Stromal cell of bone marrow (primary cell): ENCODE measurements around the gene ECD.
A peak's percentile ranks its signal among the peaks of the same experiment; 100 is the strongest.
"Not testable (repeated sequence)": the region's sequence is repeated elsewhere in the genome, so short reads cannot be mapped to it uniquely, and the experiment has no call there.

Experiments
- DNase-seq: peaks from one replicate; pipeline ENCODE4 v3.0.0-alpha.2; 2012; ENCODE audit warnings: low read depth

Gene ECD

DNA sequence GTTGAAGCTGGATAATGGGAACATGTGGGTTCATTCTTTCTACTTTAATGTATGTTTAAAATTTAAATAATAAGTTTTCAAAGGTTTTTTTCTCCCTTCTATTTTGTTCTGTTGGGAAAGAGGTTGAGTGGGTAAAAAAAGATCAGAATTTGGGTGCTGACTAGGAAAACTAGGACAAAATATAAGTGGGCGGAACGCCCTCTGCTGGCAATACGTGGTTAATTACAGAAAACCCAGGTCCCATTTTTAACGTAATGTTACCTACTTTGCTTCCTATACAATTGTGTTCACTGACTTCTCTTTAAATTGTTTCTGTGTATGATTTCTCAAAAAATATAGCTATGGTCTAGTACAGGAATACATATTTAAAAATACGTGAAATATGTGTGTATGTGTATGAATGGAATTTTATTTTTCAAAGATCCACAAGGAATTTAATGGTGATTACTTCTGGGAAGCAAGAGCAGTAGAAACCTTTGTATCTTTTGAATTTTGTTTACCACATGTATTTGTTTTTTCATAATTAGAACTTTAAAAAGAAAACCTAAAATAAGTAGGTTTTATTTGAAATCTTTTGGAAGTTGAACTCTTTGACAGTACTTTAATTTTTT lies 8.7 kb downstream of the ECD start:
- DNase-seq = no peak

DNA sequence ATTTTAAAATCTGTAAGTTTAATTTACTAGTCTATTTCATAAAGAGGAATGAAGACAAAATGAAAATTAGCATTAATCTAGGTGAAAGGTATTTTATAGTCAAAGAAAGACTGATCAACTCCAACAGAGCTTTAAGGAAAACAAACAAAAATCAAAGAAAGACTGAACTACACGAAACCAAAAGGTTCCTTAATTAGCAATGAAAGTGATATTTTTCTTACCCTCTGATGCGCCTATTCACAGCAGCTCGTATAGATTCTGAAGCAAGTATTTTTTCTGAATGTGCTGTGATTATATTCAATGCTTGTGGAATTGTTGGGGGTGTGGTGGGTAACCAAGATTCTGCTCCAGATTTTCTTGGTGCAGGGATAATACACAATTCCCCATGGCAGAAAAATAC lies 11.8 kb downstream of the ECD start:
- no peak for DNase-seq

DNA sequence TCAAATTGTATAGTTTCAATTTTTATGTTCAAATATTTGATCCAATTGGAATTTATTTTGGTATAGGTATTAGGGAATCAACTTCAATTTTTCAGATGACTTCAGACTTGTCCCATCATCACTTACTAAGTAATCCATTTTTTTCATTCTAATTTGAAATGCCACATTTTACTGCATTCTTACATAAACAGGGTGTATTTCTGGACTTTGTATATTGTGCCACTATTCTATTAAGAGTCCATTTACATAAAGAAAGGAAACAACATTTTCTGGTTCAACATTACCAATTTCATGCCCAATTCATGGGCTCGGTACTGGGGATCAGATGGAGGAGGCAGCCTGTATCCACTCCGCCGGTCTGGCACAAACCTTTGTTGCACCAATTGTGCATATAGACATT lies 15.8 kb downstream of the ECD start:
- DNase-seq = no peak

DNA sequence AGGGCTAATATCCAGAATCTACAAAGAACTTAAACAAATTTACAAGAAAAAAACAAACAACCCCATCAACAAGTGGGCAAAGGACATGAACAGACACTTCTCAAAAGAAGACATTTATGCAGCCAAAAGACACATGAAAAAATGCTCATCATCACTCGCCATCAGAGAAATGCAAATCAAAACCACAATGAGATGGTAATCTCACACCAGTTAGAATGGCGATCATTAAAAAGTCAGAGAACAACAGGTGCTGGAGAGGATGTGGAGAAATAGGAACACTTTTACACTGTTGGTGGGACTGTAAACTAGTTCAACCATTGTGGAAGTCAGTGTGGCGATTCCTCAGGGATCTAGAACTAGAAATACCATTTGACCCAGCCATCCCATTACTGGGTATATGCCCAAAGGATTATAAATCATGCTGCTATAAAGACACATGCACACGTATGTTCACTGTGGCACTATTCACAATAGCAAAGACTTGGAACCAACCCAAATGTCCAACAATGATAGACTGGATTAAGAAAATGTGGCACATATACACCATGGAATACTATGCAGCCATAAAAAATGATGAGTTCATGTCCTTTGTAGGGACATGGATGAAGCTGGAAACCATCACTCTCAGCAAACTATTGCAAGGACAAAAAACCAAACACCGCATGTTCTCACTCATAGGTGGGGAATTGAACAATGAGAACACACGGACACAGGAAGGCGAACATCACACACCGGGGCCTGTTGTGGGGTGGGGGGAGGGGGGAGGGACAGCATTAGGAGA lies 17.0 kb downstream of the ECD start:
- not testable (repeated sequence) for DNase-seq

DNA sequence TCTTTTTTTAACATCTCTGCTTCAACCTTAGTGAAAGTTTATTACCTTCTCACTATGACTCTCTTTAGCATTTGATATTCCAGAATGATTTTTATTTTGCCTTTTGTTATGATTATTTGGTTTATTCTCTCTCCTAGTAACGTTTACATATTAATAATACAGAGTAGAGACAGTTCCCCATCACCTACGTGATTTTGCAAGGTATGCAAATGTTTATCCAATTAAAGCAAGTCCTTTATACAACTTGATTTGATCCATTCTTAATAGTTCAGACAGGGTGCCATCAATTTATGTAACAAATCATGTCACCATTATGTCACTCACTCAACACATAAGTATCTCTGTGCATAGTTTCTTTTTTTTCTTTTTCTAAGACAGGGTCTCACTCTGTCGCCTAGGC lies 26.2 kb downstream of the ECD start:
- DNase-seq = no peak

DNA sequence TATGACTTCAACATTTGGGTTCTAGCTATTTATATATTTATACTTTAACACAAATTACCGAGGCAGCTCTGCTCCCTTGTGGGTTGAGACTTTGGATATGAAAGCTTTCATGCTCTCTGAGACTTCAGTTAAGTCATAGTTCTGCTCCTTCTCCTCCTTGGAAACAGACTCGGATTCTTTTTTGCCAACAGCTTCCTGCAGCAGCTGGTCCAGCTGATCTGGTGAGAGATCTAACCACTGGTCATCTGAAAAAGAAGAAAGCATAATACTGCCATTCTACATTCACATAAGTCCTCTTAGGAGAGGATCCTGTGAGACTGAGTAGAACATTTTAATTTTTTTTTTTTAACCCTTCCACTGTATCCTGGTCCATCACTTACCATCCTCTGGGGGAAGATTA lies 28.6 kb downstream of the ECD start:
- no peak for DNase-seq

DNA sequence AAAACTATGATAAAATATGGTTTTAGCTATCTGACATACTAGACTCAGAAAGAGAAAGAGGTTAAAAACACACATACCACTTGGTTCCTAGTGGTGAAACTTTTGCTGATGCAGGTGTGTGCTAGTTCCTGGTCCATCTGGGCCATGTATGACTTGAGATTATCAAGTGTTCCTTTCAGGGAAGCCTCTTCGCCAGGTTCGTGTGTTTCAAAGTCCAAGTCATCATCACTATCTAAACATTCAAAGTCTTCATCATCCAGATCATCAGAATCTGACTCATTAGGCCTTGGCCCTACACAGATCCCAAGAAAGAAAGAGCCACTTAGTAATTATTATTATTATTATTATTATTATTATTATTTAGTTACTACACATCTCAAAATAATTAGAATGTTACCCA lies 31.2 kb downstream of the ECD start:
- DNase-seq = no peak

DNA sequence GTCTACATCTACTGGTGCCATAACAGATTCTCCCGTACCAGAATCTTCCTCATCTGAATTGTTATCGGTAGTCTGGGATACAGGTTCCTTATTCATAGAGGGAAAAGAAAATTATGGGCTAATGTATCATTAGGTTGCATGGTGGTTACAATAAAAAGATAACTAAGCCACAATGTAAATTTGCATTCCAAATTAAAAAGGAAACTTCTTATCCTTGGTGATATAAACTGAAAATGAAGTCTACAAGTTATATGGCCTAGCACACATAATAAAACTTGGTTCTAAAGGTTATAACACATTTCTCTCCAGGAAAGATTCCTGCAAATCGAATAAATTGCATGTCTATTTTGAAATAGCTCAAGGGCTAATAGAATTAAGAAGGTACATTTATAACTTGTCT lies 33.1 kb downstream of the ECD start:
- DNase-seq = no peak

DNA sequence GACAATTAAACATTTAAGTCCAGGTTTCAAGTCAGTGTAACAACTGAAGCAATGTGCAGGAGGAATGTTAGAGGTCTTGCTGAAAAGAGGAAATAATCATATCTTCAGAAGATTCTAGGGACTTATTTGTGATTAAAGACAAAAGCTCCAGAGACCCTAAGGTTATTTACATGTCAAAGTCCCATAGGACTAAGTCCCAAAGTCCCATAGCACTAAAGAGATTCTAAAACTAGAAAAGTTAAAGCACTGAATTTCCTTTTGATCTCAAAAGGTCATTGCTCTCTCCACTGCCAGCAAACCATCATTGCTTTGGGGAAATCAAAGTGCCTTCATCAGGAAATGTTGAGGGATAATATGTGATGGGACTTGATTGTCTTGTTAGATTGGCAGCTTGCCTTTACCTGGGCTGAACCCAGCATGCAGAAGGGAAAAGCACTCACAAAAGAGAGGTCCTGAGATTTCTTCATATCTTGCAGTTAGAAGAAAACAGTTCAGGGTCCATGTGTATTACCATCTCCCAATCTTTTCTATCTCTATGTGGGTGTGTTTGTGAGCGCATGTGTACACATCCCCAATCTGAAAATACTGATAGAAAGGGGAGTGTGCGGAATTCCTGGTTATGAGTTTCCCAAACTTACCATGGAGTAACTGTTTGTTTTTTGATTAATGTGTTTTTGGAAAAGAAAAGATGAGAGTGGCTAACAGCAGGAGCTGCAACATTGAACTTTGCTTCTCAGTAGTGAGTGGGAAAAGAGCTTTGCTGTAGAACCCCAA lies 35.7 kb downstream of the ECD start:
- no peak for DNase-seq

DNA sequence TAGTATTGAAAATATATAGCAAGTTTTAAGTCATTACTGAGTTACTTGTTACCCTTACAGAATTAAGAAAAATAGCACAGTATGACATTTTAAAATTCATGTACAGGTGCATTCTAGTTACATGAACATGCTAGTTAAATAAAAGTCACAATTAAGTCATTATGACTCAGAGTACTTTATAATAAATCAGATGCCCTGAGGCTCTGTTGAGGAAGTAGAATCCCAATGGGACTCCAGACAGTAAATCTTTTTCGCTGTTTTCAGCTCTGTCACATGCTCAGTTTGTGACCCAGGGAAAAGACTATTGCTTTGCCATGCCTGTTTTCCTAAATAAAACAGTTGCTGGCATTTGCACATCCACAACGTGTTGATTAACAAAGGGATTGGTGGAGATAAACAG lies 36.5 kb downstream of the ECD start:
- DNase-seq = no peak

DNA sequence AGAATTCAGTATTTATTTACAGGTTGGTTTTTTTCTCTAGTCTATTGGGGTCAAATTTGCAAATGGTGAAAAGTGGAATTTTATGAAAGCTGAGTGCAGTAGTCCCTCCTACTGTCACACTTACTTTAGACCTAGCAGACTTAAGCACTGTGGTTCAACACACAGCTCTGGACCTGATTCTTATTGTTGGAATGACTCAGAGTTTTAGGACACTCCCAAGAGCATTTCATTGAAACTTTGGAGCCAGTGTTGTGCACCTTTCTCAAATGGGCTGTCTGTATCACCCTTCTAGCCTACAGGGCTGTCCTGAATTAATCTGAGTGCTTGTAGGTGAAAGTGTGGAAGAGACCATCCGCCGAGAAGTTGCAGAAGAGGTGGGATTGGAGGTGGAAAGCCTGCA lies 41.5 kb downstream of the ECD start:
- DNase-seq = no peak

DNA sequence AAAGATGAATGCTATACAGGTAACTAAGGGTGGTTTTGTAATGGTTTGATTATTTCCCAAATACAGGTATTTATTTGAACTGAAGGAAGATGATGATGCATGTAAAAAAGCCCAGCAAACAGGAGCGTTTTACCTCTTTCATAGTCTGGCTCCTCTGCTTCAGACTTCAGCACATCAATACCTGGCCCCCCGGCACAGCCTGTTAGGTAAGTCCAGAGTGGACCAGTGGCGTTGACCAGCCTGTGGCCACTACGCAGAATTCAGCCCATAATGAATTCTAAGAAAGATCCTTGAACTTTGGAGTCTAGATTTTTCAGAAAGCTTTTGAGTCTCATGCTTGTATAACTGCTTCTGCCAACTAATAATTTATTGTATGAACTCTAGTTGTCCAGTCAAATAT lies 47.9 kb downstream of the ECD start:
- DNase-seq = no peak

DNA sequence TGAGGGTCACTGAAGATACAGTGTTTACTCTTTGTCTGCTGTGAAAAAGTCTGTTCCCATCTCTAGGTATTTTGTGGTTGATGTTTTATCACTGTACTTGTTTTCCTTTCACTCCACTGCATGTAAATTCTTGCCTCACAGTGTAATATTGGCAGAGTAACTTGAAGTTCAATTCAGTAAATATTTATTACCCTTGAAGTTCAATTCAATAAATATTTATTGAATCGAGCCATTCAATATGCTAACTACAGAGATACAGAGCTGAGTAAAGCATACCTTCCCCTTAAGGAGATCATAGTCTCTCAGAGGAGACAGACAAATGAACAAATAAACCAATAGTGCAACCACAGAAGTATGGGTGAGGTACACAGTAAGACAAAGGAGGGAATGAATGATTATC lies 48.4 kb downstream of the ECD start:
- no peak for DNase-seq

DNA sequence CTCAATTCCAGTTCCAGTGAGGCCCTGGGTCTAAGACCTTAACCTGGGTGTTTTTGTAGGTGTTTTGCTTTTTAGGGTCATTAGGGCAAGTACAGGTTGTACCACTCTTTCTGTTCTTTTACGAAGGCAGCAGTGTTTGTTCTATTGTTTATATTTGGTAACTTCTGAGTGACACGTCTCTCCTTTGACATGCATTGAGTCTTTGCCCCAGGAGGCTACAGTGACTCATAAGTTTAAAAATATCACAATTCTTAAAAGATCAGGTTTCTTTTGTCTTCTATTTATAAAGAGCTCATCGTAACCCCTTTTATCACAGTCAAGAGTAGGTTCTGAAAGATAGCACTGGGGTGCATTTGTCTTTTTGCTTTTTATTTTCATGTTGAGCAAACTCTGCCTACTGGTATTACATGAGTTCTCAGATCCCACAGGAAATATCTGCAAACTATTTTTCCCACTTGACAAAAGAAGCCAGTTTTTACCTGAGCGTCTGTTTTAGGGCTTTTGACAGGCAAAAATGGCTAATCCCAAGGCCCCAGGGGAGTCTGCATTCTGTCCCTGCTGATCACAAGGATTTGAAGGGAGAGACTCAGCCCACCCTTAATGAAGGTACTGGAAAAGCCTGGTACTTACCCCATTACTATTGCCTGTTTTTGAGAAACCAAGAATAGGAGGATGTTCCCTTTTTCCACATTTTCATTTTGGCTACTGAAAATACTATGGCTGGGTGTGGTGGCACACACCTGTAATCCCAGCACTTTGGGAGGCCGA lies 49.6 kb downstream of the ECD start:
- peak; percentile 44 for DNase-seq

DNA sequence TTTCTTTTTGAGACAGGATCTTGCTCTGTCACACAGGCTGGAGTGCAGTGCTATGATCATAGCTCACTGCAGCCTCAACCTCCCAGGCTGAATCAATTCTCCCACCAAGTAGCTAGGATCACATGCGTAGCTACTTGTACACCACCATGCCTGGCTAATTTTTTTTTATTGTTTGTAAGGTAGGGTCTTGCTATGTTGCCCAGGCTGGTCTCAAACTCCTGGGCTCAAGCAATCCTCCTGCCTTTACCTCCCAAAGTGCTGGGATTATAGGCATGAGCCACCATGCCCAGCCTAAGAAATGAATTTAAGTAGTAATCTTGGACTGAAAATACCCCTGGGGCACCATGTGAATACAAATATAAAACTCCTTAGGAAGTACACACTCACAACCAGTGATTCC lies 51.8 kb downstream of the ECD start:
- no peak for DNase-seq

DNA sequence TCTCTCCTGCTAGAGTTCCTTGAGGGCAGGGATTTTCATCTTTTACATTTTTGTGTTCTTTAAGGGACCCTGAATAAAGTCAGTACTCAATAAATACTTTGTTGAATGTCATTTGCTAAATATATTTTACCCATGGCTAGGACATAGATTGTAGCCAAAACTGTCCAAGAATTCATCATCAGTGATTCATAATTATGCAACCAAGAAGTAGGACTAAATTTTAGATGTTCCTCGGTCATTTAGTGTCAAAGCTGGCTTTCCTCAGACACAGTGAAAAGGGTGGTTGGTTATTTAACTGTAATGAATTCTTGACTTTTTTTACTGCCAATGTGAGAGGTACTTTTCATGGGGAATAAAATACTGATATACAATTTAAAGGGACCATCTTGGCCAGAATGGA lies 54.3 kb downstream of the ECD start:
- DNase-seq = peak; percentile 42

DNA sequence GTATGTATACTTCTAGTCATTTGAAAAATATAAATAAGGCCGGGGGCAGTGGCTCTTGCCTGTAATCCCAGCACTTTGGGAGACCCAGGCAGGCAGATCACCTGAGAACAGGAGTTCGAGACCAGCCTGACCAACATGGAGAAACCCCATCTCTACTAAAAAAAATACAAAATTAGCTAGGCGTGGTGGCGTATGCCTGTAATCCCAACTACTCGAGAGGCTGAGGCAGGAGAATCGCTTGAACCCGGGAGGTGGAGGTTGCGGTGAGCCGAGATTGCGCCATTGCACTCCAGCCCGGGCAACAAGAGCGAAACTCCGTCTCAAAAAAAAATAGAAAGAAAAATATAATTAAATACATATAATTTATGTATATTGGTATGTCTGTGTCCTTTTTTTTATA lies 55.8 kb downstream of the ECD start:
- DNase-seq = not testable (repeated sequence)

DNA sequence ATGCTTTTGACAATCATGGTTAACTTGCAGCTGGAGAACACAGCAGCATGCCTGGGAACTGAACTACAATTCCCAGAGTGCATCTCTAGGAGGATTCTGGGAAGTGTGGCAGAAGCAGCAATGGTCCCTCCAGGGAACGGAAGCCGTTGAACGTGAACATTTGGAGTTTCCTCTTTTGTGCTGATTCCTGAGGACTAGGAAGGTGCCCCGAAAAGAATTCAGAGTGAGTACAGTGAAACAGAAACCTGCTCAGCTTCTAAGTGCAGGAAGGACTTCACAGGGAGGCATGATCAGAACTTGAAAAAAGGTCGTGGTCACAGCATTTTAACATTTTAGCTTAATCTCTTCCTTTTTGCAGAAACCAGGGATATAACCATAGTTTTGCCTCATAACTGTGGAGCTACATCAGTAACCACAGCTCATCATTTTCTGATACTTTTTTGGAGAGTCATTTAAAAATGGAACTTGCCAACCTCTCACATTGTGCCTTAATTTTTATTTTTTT lies 57.4 kb downstream of the ECD start, which contains the start of gene NUDT13:
Gene NUDT13 (plus strand): TSS at position 111 of the 505 bp plus-strand sequence. CDS start 3,911 bp downstream, outside the sequence.
- DNase-seq = peak; percentile 77

DNA sequence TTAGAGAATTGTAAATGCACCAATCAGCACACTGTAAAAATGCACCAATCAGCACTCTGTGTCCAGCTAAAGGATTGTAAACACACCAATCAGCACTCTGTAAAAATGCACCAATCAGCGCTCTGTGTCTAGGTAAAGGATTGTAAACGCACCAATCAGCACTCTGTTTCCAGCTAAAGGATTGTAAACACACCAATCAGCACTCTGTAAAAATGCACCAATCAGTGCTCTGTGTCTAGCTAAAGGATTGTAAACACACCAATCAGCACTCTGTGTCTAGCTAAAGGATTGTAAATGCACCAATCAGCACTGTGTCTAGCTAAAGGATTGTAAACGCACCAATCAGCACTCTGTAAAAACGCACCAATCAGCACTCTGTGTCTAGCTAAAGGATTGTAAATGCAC lies 58.6 kb downstream of the ECD start:
- DNase-seq = not testable (repeated sequence)

DNA sequence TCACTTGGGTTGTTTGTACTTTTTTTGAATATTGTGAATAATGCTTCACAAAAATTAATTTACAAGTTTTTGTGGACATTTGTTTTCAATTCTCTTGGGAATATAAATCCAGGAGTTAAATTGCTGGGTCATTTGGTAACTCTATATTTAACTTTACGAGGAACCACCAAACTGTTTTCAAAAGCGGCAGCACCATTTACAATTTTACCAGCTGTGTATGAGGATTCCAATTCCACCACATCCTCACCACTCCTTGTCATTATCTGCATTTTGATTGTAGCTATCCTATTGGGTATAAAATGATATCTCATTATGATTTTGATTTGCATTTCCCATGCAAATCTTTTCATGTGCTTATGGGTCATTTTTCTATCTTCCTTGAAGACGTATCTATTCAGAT lies 61.5 kb downstream of the ECD start:
- DNase-seq = no peak

DNA sequence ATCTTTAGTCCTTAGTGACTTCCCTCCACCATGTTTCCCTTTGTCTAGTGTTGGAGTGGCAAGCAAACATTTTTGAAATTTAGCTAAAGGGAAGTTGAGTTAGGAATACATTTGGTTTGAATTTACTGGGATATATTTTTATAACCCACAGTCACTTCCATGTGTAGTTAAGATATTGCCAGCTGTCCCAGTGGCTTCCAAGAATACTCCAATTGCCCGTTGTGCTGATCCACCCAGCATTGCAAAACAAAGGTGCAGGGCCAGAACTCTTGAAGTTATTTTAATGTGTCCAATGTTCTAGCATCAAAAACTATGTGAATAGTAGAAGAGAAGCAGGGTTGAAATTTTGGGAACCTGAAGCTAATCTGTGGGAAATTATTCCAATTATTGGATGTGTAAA lies 68.7 kb downstream of the ECD start:
- no peak for DNase-seq

DNA sequence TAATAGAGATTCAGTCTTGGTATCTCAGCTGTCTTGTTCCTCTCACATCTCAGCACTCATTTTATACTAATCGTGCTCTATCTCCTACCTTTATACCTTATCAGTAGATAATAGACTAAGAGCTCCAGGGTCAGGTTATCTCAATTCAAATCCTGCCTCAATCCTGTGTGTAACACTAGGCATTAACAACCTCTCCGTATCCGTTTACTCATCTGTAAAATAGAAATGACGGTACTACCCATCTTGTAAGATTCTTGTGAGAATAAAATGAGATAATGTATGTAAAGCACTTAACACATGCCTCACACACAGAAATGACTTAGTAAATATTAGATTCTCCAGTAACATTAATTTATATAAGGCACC lies 70.5 kb downstream of the ECD start:
- DNase-seq = no peak
